GM19467 (cell line): Measurements from ENCODE around the gene CTNNA3.
A peak's percentile ranks its signal among the peaks of the same experiment; 100 is the strongest.

Source experiments
- ATAC-seq: cut with Tn5 transposase; IDR thresholded peaks from one replicate; pipeline ENCODE4 v1.9.1; 2021; ENCODE audit warnings: mild to moderate bottlenecking, moderate library complexity; ENCODE audit not compliant: unreplicated experiment

The CTNNA3 gene

DNA sequence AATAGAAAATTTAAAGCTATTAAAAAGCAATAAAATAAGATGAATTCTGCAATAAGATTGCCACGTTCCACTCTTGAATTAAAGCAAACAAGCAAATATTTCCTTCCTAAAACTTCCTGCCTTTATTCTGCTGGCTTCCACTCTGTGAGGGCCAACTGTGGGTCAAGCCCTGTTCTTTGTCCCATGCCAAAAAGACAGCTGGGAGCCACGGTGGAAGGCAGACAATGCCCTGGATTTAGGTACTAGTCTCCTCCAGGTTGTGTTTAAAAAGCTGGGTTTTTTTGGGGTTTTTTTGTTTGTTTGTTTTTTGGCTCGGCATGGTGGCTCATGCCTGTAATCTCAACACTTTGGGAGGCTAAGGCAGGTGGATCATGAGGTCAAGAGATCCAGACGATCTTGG lies 731.0 kb downstream of the CTNNA3 start:
- ATAC-seq = no peak

DNA sequence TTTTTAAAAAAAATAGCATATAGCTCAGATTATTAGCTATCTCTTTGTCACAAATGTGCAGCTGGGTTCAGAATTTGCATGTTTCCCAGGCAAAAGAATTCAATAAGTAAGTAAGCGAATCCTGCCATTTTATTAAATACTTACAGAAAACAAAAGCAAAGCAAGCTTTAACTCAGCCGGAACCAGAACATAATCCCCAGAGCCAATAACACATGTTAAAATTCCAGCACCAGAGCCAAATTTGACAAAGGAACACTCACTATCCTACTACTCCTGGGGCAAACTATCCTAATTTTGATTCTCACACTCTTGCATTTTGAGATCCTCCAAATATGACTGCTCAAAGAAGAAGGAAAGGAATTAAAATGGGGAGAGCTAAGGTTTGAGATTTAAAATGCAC lies 737.5 kb downstream of the CTNNA3 start:
- no peak for ATAC-seq

DNA sequence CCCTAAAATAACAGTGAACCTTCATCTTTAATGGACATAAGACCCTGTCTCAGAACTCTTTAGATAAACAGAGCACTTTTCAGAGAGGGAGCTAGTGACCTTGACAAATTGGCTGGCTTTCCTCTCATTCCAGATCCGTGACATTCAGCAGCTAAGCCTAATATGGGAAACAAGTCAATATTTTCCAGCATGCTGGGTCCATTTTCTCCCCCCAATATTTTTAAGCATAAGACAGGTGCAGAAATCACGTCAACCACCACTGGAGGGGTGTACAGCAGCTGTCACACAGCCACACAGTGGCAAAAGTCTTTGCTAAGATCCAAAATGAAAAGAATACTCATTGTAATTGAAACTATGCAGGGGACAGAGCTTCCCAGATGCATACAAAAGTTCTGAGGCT lies 744.1 kb downstream of the CTNNA3 start:
- no peak for ATAC-seq

DNA sequence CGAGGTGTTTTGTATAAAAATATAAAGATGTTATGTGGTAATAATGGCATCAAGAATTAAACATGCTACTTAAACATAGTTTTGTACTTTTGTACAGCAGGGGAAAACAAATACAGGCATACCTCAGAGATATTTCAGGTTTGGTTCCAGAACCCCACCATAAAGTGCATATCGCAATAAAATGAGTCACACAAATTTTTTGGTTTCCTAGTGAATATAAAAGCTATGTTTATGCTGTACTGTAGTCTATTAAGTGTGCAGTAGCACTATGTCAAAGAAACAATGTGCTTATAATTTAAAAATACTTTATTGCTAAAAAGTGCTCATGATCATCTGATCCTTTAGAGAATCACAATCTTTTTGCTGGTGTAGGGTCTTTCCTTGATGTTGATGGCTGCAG lies 752.4 kb downstream of the CTNNA3 start:
- ATAC-seq = no peak

DNA sequence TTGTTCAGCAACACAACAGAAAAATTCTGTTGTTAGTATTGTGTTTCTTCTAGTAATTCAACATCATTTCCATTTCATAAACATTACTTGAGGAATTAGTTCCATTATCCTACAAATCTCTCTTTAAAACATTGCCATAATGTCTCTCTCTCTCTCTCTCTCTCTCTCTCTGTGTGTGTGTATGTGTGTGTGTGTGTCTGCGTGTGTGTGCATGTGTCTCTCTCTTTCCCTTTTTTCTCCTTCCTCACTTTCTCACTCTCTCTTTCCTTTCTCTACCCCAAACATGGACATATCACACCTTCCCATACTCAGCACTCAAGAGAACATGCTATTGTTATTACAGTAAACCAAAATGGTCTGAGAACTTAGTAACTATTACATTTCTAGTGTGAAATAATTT lies 753.6 kb downstream of the CTNNA3 start:
- no peak for ATAC-seq

GRCh38 chr10:66941491-66941890 lies 754.5 kb downstream of the CTNNA3 start:
- no peak for ATAC-seq

DNA sequence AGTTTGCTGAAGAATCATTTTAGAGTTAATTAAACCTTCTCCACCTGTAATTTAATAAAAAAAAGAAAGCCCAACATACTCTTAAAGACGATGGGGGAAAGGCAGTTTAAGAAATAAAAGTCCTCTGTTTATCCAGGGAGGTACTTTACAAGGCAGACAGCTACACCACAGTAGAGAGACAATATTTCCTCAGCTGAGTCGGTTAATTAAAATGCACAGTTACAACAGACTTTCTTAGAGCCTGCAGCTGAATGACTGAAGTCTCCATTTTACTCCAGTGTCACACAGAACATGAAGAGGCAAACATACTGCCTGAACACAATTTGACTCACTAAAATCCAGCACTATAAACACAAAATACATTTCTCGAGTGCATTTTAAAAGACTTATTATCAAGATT lies 755.0 kb downstream of the CTNNA3 start:
- no peak for ATAC-seq

- ATAC-seq = no peak
These were observed 761.3 kb downstream of the CTNNA3 start for GRCh38 chr10:66934711-66935110.

- no peak for ATAC-seq
These were observed 764.0 kb downstream of the CTNNA3 start for GRCh38 chr10:66931949-66932343.

DNA sequence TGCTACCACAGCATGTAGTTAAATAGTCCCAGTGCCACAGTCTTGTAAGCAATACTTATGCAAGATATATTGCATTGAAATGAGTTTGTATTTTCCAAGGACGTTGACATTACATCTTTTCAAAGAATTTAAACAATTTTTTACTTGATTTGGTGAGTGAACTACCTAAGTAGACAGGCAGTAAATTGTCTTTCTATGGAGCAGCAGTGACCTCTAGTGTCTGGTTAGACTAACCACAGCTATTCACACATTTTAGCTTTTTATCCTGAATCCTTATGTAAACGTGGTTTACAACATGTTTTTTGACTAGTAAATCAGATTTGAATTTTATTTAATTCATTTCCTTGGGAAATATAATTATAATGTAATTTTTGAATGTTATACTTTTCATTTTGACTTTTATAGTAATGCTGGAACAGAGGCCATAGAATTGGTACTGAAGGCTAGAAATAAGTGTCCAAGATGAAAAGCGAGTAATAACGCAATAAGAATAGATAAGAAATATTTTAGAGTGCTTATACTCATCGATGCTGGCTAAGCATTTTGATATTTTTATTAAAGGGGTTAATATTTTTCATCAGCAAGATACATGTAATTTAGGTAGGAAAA lies 764.6 kb downstream of the CTNNA3 start:
- peak; percentile 80 for ATAC-seq

- no peak for ATAC-seq
These were observed 766.6 kb downstream of the CTNNA3 start for GRCh38 chr10:66929375-66929774.

- no peak for ATAC-seq
These were observed 767.2 kb downstream of the CTNNA3 start for GRCh38 chr10:66928776-66929175.

DNA sequence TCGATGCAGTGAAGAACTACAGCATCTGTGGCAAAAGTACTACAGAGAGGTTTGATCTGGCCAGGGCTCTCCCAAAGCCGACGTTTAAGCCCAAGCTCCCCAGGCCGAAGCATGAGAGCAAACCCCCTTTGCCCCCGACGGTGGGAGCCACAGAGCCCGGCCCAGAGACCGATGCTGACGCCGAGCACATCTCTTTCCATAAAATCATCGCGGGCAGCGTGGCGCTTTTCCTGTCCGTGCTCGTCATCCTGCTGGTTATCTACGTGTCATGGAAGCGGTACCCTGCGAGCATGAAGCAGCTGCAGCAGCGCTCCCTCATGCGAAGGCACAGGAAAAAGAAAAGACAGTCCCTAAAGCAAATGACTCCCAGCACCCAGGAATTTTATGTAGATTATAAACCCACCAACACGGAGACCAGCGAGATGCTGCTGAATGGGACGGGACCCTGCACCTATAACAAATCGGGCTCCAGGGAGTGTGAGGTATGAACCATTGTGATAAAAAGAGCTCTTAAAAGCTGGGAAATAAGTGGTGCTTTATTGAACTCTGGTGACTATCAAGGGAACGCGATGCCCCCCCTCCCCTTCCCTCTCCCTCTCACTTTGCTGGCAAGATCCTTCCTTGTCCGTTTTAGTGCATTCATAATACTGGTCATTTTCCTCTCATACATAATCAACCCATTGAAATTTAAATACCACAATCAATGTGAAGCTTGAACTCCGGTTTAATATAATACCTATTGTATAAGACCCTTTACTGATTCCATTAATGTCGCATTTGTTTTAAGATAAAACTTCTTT lies 767.8 kb downstream of the CTNNA3 start:
- ATAC-seq = no peak

- ATAC-seq = no peak
These were observed 768.6 kb downstream of the CTNNA3 start for GRCh38 chr10:66927251-66927935.

GRCh38 chr10:66926841-66927240 lies 769.2 kb downstream of the CTNNA3 start:
- ATAC-seq = no peak

DNA sequence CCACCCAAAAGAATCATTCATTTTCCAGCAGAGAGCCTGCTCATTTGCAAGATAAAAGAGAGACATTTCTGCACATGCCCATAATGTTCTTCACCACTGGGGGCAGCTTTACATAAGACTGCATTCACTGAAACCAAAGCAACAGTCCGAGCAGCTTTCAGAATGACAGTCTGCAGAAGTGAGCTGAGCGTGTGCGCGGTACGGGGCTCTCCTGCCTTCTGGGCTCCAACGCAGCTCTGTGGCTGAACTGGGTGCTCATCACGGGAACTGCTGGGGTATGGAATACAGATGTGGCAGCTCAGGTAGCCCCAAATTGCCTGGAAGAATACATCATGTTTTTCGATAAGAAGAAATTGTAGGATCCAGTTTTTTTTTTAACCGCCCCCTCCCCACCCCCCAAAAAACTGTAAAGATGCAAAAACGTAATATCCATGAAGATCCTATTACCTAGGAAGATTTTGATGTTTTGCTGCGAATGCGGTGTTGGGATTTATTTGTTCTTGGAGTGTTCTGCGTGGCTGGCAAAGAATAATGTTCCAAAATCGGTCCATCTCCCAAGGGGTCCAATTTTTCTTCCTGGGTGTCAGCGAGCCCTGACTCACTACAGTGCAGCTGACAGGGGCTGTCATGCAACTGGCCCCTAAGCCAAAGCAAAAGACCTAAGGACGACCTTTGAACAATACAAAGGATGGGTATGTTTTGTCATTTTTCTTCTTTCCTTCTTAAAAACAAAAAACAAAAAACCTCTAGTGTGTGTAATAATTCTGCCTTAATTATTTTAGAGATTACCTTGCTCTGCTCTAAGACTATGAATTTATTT lies 769.9 kb downstream of the CTNNA3 start, which contains the start of gene LRRTM3:
TSS of gene LRRTM3 (plus strand) at position 141 of the 820 bp plus-strand sequence.
- peak; percentile 100 for ATAC-seq

DNA sequence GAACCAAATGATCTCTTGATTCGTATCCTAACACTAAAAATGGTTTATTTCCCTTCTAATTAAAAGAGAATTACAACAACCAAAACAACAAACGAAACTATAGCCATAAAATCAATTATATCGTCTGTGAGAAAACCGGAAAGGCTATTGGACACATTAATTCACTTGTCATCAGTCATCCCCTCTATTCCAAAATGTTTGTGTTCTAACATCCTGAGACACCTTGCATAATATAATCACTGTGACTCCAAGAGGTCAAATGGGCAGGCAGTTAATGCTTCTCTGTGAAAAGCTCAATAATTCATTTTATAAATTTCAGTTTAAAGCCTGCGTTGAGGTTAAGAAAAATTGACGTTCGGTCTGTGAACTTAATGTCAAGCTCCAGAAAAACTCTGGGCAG lies 770.6 kb downstream of the CTNNA3 start:
- ATAC-seq = no peak

GRCh38 chr10:66924674-66925345 lies 771.2 kb downstream of the CTNNA3 start:
- no peak for ATAC-seq

DNA sequence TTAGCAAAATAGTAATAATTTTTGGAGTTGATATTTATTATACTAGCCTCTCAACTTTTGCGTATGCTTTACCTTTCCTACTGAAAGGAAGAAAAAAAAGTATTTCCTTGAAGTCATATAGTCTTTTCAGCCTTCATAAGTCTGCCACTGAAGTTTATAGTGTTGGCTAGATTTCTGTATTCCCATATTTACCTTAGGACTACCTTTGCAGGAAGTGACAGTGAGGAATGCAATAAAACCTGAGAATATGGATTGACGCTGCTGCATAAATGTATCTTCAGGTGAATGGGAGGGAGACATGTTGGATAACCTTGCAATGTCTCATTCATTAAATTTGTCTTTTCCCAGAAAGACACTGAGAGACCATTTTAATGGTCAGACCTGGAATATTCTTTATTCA lies 776.7 kb downstream of the CTNNA3 start:
- no peak for ATAC-seq

DNA sequence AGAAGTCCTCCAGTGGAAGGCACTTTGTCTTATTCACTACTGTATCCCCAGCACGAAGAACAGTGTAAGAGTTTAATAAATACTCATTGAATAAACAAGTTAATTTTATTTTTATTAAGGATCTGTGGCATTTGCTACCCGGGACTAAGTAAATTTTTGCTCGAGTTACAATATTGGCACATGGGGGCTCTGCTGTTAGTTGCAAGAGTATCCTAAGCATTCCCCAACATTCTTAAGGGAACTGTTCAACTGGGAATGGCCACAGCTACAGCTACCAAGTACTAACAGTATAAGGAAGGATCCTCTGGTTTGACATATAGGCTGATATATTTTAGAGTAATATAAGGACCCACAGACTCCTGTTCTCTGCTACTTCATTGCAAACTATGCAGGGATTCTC lies 778.9 kb downstream of the CTNNA3 start:
- ATAC-seq = no peak

DNA sequence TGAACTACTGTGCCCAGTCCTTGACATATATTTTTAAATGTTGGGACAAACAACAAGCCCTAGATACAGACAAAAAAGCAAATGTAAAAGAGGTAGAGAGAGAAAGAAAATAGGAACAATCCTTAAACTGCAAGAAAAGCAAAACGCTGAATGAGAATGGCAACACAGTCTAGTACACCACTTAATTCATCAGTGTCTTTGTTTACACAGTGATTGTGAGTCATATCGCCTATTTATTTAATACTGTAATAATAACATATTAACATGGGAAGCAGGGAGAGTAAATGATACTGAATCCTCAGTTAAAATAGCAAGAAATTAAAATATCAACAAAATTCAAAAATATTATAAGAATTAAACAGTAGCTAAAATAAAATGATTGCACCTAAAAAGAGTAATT lies 780.0 kb downstream of the CTNNA3 start:
- ATAC-seq = no peak
